Measurements from ENCODE around the gene EPHB4. TPM values are rescaled to one million over a fixed set of nuclear protein-coding genes. Genes with fewer than 3 reads are reported as not detected.

Gene EPHB4
- total RNA-seq, 1 experiment from 2014 or later = 135 TPM

DNA sequence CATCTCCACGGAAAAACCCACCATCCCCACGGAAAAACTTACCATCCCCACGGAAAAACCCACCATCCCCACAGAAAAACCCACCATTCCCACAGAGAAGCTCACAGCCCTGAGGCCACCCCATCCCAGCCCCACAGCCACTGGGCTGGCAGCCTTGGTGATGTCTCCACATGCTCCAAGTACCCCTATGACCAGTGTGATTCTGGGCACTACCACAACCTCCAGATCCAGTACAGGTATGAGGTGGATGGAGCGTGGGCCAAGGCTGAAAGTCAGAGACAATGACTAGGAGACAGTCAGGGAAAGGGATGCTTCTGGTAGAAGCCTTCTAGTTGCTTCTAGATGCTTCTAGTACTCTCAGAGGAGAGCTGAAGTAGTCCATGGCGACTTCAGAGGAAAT, 74.3 kb downstream of the EPHB4 start:
- Histone ChIP-seq H3K56ac (ENCODE audit: insufficient read length, low read depth, low read length) (no peak overlapping the region), H4K20me1 (ENCODE audit: control insufficient read depth, insufficient read depth, insufficient read length) (no peaks in the 10 kb centered on the region), H2BK5ac (ENCODE audit: insufficient read length, low read length) (no peak overlapping the region), H3K4me2 (ENCODE audit: insufficient read depth, insufficient read length, low read length) (no peak overlapping the region), H3K14ac (ENCODE audit: insufficient read depth, low read length) (no peak overlapping the region), H2AK5ac (ENCODE audit: insufficient read length, low read length) (no peak overlapping the region), H3K23ac (ENCODE audit: insufficient read length, low read depth, low read length) (no peak overlapping the region), H2AFZ (ENCODE audit: low read length) (no peak overlapping the region), H3K4me1 (ENCODE audit: insufficient read depth, low read length) (no peaks in the 10 kb centered on the region), H3K18ac (ENCODE audit: insufficient read length, low read depth, low read length) (no peak overlapping the region), H2BK20ac (ENCODE audit: low read depth, low read length, poor library complexity, severe bottlenecking) (no peak overlapping the region), H4K91ac (ENCODE audit: insufficient read length, low read depth, low read length) (no peak overlapping the region), H3K9ac (ENCODE audit: extremely low read depth, insufficient read length, low read length) (no peak overlapping the region), H4K8ac (replicated peaks; ENCODE audit: insufficient read length, low read depth, low read length) (no peak overlapping the region), H2BK120ac (ENCODE audit: low read depth, low read length, poor library complexity, severe bottlenecking) (no peak overlapping the region), H3K23me2 (ENCODE audit: insufficient read length, low read depth, low read length, poor library complexity, severe bottlenecking) (no peaks in the 10 kb centered on the region), H3K27ac (ENCODE audit: insufficient read length, low read depth, low read length) (no peak overlapping the region), H3T11ph (ENCODE audit: low read length) (no peak overlapping the region), H3K79me1 (ENCODE audit: insufficient read depth, low read depth, low read length, poor library complexity, severe bottlenecking) (no peaks in the 10 kb centered on the region), H3K4ac (ENCODE audit: low read depth, low read length) (no peak overlapping the region), H4K5ac (ENCODE audit: insufficient read length, low read depth, low read length) (no peak overlapping the region), H2BK12ac (ENCODE audit: insufficient read length, low read depth, low read length) (no peak overlapping the region), H2BK15ac (ENCODE audit: low read depth, low read length) (no peak overlapping the region), H3K27me3 (ENCODE audit: insufficient read depth, low read length) (no peaks in the 10 kb centered on the region), H3K79me2 (ENCODE audit: insufficient read depth, low read length) (no peaks in the 10 kb centered on the region), H3K9me3 (ENCODE audit: control insufficient read depth, low read depth, low read length) (no peaks in the 10 kb centered on the region)
- Mint-ChIP-seq H3K36me3 (ENCODE audit: insufficient read depth in 1 of 3, low read depth in 3 of 3) (no peaks in the 10 kb centered on the region), H3K27ac (no peak overlapping the region), H3K9me3 (peaks cover 0 to 4% of the 10 kb centered on the region in 2 experiments; a peak in 1 of 5 replicates), H3K27me3 (ENCODE audit: low read depth) (peaks cover 28% of the 10 kb centered on the region), H3K4me3 (no peak overlapping the region), H3K4me1 (peaks cover 0 to 8% of the 10 kb centered on the region in 2 experiments; a peak in 1 of 4 replicates)
- WGBS (ENCODE audit: extremely low coverage, insufficient read length, low lambda C conversion rate) = no CpG with 5 or more reads among the region's 5 CpGs
- TF ChIP-seq CTCF (conservative IDR thresholded peaks at IDR 0.05) = no peak
- no peak for DNase-seq

Small RNAs within 50 kb of the gene (microRNA-seq; reads per million reads assigned to microRNA genes)
- gene MIR6875 (ENCODE audit: borderline microRNAs expressed) = not detected

Other genes starting within 250 kb of the EPHB4 start
- gene LRCH4, start 241.4 kb downstream of the EPHB4 start, total RNA-seq (2021) = 36.8 and 39.1 TPM in 2 replicates
- gene FBXO24, start 241.2 kb downstream of the EPHB4 start, total RNA-seq (2021) = 0.85 and 1.3 TPM in 2 replicates
- gene PCOLCE, start 225.2 kb downstream of the EPHB4 start, total RNA-seq (2021) = 25.8 and 26.1 TPM in 2 replicates
- gene MOSPD3, start 215.0 kb downstream of the EPHB4 start, total RNA-seq (2021) = 16.7 and 17.5 TPM in 2 replicates
- gene TFR2, start 186.0 kb downstream of the EPHB4 start, total RNA-seq (2021) = 1.9 and 2.3 TPM in 2 replicates
- gene ACTL6B, start 171.1 kb downstream of the EPHB4 start, total RNA-seq (2021) = 0.33 and 0.50 TPM in 2 replicates
- gene GNB2, start 153.8 kb downstream of the EPHB4 start, total RNA-seq (2021) = 171 and 174 TPM in 2 replicates
- gene GIGYF1, start 133.3 kb downstream of the EPHB4 start, total RNA-seq (2021) = 101 and 104 TPM in 2 replicates
- 96.7 and 96.9 TPM in 2 replicates for gene POP7, start 121.4 kb downstream of the EPHB4 start, total RNA-seq (2021)
- 0.33 and 0.44 TPM in 2 replicates for gene EPO, start 107.1 kb downstream of the EPHB4 start, total RNA-seq (2021)
- gene ZAN, start 93.9 kb downstream of the EPHB4 start, total RNA-seq (2021) = not detected in 2 replicates
- 42.3 and 43.0 TPM in 2 replicates for gene SLC12A9, start 25.2 kb upstream of the EPHB4 start, total RNA-seq (2021)
- 120 and 122 TPM in 2 replicates for gene TRIP6, start 39.9 kb upstream of the EPHB4 start, total RNA-seq (2021)
- gene SRRT, start 47.6 kb upstream of the EPHB4 start, total RNA-seq (2021) = 373 and 382 TPM in 2 replicates
- gene UFSP1, start 62.2 kb upstream of the EPHB4 start, total RNA-seq (2021) = 4.3 and 4.6 TPM in 2 replicates
- gene ACHE, start 68.4 kb upstream of the EPHB4 start, total RNA-seq (2021) = 5.7 and 7.0 TPM in 2 replicates
- gene MUC3A, start 122.0 kb upstream of the EPHB4 start, total RNA-seq (2021) = 27.4 and 29.2 TPM in 2 replicates
- 11.5 and 12.2 TPM in 2 replicates for gene MUC12, start 142.0 kb upstream of the EPHB4 start, total RNA-seq (2021)
- not detected in 2 replicates for gene MUC17, start 192.6 kb upstream of the EPHB4 start, total RNA-seq (2021)